K562 (cell line): Measurements from ENCODE around the gene ELF3. TPM values are rescaled to one million over a fixed set of nuclear protein-coding genes. Genes with fewer than 3 reads are reported as not detected.

Source experiments
- ARID1B ChIP-seq: fragments of 450-650 bp; IDR thresholded peaks from 2 replicates; pipeline ENCODE4 v1.6.1; 2016; ENCODE audit warnings: antibody characterized with exemption, mild to moderate bottlenecking, inconsistent platforms
- CEBPB ChIP-seq: fragments of 450-650 bp; IDR thresholded peaks from 2 replicates; pipeline ENCODE4 v1.6.1; 2016; ENCODE audit warnings: missing genetic modification characterization, missing compliant biosample characterization
- ESRRA ChIP-seq: fragments of 450-650 bp; IDR thresholded peaks from 2 replicates; pipeline ENCODE4 v1.6.1; 2014; ENCODE audit warnings: low read depth, mild to moderate bottlenecking, moderate library complexity, borderline replicate concordance
- FOXP1 ChIP-seq: sonication (generic); formaldehyde crosslinking; IDR thresholded peaks from 2 replicates; pipeline ENCODE4 v1.8.0; 2022; ENCODE audit warnings: mild to moderate bottlenecking, missing genetic modification reagents
- GABPB1 ChIP-seq: sonication (generic); formaldehyde crosslinking; IDR thresholded peaks from 2 replicates; pipeline ENCODE4 v1.8.0; 2022; ENCODE audit warnings: mild to moderate bottlenecking, missing genetic modification reagents
- GATA2 ChIP-seq: sonication (generic); formaldehyde crosslinking; IDR thresholded peaks from 2 replicates; pipeline ENCODE4 v1.4.0; 2020; ENCODE audit warnings: mild to moderate bottlenecking, missing genetic modification reagents
- GTF2F1 ChIP-seq: IDR thresholded peaks from 2 replicates; pipeline ENCODE4 v1.6.1; 2011; ENCODE audit warnings: low read depth, low read length, improper control_type of control experiment
- KDM5B ChIP-seq: fragments of 200-600 bp; sonication (generic); IDR thresholded peaks from 2 replicates; pipeline ENCODE4 v1.6.1; 2012; ENCODE audit warnings: low read depth, mild to moderate bottlenecking, moderate library complexity, low read length, control low read depth, inconsistent platforms; ENCODE audit not compliant: insufficient replicate concordance
- NCOR1 ChIP-seq: fragments of 450-650 bp; IDR thresholded peaks from 2 replicates; pipeline ENCODE4 v1.6.1; 2016; ENCODE audit warnings: mild to moderate bottlenecking, moderate library complexity
- NEUROD1 ChIP-seq: fragments of 150-350 bp; IDR thresholded peaks from 2 replicates; pipeline ENCODE4 v1.6.1; 2014; ENCODE audit warnings: borderline replicate concordance, low read length, low read depth; ENCODE audit not compliant: partially characterized antibody
- OTX1 ChIP-seq: fragments of 450-650 bp; formaldehyde crosslinking; IDR thresholded peaks from 2 replicates; pipeline ENCODE4 v1.4.0; 2022; ENCODE audit warnings: mild to moderate bottlenecking
- PTTG1 ChIP-seq: fragments of 450-650 bp; IDR thresholded peaks from 2 replicates; pipeline ENCODE4 v1.6.1; 2016; ENCODE audit warnings: low read depth, mild to moderate bottlenecking, missing genetic modification characterization, missing compliant biosample characterization
- RBM17 ChIP-seq: fragments of 200-400 bp; formaldehyde crosslinking; IDR thresholded peaks from 2 replicates; pipeline ENCODE4 v1.6.1; 2017; ENCODE audit warnings: low read depth, mild to moderate bottlenecking, low read length, borderline replicate concordance
- RNF2 ChIP-seq: sonication (generic); IDR thresholded peaks from 2 replicates; pipeline ENCODE4 v1.6.1; 2016
- SETDB1 ChIP-seq: IDR thresholded peaks from one replicate; pipeline ENCODE4 v1.6.1; 2012; ENCODE audit warnings: low read length, control low read depth, inconsistent platforms
- SMAD2 ChIP-seq: fragments of 150-350 bp; IDR thresholded peaks from 2 replicates; pipeline ENCODE4 v1.6.1; 2014; ENCODE audit warnings: low read depth, mild to moderate bottlenecking, low read length
- SMARCC2 ChIP-seq: fragments of 450-650 bp; IDR thresholded peaks from 2 replicates; pipeline ENCODE4 v1.6.1; 2017; ENCODE audit warnings: antibody characterized with exemption, moderate library complexity, mild to moderate bottlenecking, low read depth
- SRSF1 ChIP-seq: fragments of 200-400 bp; formaldehyde crosslinking; IDR thresholded peaks from 2 replicates; pipeline ENCODE4 v1.6.1; 2017; ENCODE audit warnings: mild to moderate bottlenecking, low read depth, low read length, moderate library complexity
- SRSF3 ChIP-seq: fragments of 200-400 bp; formaldehyde crosslinking; IDR thresholded peaks from 2 replicates; pipeline ENCODE4 v1.6.1; 2016; ENCODE audit warnings: mild to moderate bottlenecking, low read length, moderate library complexity; ENCODE audit not compliant: insufficient read depth
- TAF15 ChIP-seq: fragments of 200-400 bp; formaldehyde crosslinking; IDR thresholded peaks from 2 replicates; pipeline ENCODE4 v1.6.1; 2017; ENCODE audit warnings: mild to moderate bottlenecking, low read depth, low read length, moderate library complexity
- U2AF2 ChIP-seq: fragments of 200-400 bp; formaldehyde crosslinking; optimal IDR thresholded peaks from 2 replicates; pipeline ENCODE3; 2017; ENCODE audit warnings: low read depth, mild to moderate bottlenecking, low read length
- XRCC5 ChIP-seq: fragments of 200-400 bp; formaldehyde crosslinking; IDR thresholded peaks from 2 replicates; pipeline ENCODE4 v1.6.1; 2017; ENCODE audit warnings: low read depth, mild to moderate bottlenecking, low read length
- ZNF232 ChIP-seq: sonication (generic); formaldehyde crosslinking; IDR thresholded peaks from 2 replicates; pipeline ENCODE4 v1.8.0; 2022; ENCODE audit warnings: mild to moderate bottlenecking, missing genetic modification reagents
- ZNF24 ChIP-seq: fragments of 450-650 bp; IDR thresholded peaks from 2 replicates; pipeline ENCODE4 v1.6.1; 2016
- ZNF41 ChIP-seq: fragments of 250-450 bp; sonication (Bioruptor Pico); conservative IDR thresholded peaks from 2 replicates; pipeline ENCODE4 v1.4.0; 2020; ENCODE audit warnings: mild to moderate bottlenecking
- polyA plus RNA-seq, 8 experiments: library from polyadenylated mRNA; depleted of rRNA in 4 of 8; stranded (reverse) in 5 of 8; unstranded in 3 of 8; fragments of >200 nt; fragmentation: Nextera tagmentation in 2 of 8; fragmentation: Illumina TruSeq in 1 of 8; extraction: Ambion mirVana in 2 of 8; extraction: Trizol in 1 of 8; gene quantifications; 2 replicates each; pipeline versions ENCODE4 v1.2.1 to v1.2.3, GENCODE V29; 2011 to 2014; ENCODE audit warnings: inconsistent platforms in 1 of 8, missing spikeins in 1 of 8
- total RNA-seq, 7 experiments: library from RNA; depleted of rRNA in 6 of 7; stranded (reverse); fragments of >200 nt in 6 of 7; fragmentation: Illumina TruSeq in 2 of 7; extraction: Trizol in 2 of 7; gene quantifications; 2 replicates each; pipeline versions ENCODE4 v1.2.1 to v1.2.3, GENCODE V29; 2011 to 2021; ENCODE audit warnings: low replicate concordance in 1 of 7
- TF ChIP-seq, protein P1 (sequence below): sonication (generic); formaldehyde crosslinking; IDR thresholded peaks from 2 replicates; pipeline ENCODE4 v1.9.0; 2022; ENCODE audit warnings: mild to moderate bottlenecking, missing genetic modification reagents
- TF ChIP-seq, protein P2 (sequence below): fragments of 250-450 bp; sonication (Bioruptor Pico); IDR thresholded peaks from 2 replicates; pipeline ENCODE4 v1.6.1; 2021; ENCODE audit warnings: mild to moderate bottlenecking
- TF ChIP-seq, protein P3 (sequence below): fragments of 450-650 bp; IDR thresholded peaks from 2 replicates; pipeline ENCODE4 v1.6.1; 2018; ENCODE audit warnings: mild to moderate bottlenecking, low read depth; ENCODE audit not compliant: partially characterized antibody
- TF ChIP-seq, protein P4 (sequence below): fragments of 250-450 bp; sonication (Bioruptor Pico); IDR thresholded peaks from 2 replicates; pipeline ENCODE4 v1.9.0; 2021; ENCODE audit warnings: mild to moderate bottlenecking

ELF3 gene
- total and polyA plus RNA-seq, 9 of the 15 experiments (the other 6 are each of a cell fraction or from before 2014, with no cell fraction given) = 0.03 to 1.2 (median 0.07) TPM; not detected in 4

DNA sequence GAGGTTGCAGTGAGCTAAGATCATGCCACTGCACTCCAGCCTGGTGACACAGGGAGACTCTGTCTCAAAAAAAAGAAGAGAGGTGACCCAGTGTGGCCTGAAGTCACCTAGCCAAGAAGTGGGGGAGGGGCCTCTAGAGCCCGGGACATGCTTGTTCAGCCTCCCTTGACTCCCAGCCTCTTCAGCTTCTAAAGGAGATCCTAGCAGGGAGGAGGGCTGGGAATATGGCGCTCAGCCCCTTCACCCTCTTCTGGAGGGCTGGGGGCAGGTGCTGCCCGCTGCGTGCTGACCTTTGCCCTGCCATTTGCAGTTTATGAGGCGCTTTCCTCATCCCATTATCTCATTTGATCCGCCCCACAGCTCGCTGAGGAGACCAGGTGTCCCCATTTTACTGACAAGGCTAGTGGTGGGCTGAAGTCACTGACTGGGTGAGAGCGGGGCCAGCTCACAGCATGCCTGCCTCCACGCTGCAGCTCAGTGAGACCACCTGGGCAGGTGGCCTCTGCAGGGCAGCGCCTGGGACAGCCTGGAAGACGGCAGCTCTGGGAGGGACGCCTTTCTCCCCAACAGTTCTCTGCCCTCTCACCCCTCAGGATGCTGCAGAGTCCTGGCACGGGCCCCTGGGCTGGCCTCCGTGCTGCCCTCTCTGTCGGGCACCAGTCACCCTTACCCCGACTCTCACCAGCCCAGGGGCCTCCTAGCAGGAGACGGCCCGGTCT lies 7.5 kb downstream of the ELF3 start (continued):
- TF ChIP-seq TAF15 (no peak), PTTG1 (tag) (no peak), RBM17 (no peak), GABPB1 (CRISPR knock-in tag) (no peak), SRSF3 (no peak), OTX1 (CRISPR knock-in tag) (no peak), ESRRA (0 out of 2 replicates have a peak, but pooled peaks have one; percentile 12), NEUROD1 (no peak), U2AF2 (no peak), XRCC5 (no peak), SETDB1 (no peak), SRSF1 (no peak), ZNF41 (CRISPR knock-in tag) (no peak), SMAD2 (no peak), FOXP1 (CRISPR knock-in tag) (0 out of 2 replicates have a peak, but pooled peaks have one; percentile 20), ZNF24 (no peak), ARID1B (no peak), GTF2F1 (no peak), CEBPB (tag) (no peak), NCOR1 (no peak; the same call in 1 of the 2 replicates), RNF2 (no peak), SMARCC2 (no peak), GATA2 (CRISPR knock-in tag) (no peak), ZNF232 (CRISPR knock-in tag) (no peak), KDM5B (no peak)
- TF ChIP-seq, protein P1, sequence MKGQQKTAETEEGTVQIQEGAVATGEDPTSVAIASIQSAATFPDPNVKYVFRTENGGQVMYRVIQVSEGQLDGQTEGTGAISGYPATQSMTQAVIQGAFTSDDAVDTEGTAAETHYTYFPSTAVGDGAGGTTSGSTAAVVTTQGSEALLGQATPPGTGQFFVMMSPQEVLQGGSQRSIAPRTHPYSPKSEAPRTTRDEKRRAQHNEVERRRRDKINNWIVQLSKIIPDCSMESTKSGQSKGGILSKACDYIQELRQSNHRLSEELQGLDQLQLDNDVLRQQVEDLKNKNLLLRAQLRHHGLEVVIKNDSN (CRISPR knock-in tag) = no peak; the same call in 1 of the 2 replicates
- TF ChIP-seq, protein P2, sequence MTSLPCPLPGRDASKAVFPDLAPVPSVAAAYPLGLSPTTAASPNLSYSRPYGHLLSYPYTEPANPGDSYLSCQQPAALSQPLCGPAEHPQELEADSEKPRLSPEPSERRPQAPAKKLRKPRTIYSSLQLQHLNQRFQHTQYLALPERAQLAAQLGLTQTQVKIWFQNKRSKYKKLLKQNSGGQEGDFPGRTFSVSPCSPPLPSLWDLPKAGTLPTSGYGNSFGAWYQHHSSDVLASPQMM (CRISPR knock-in tag) = no peak
- TF ChIP-seq, protein P3, sequence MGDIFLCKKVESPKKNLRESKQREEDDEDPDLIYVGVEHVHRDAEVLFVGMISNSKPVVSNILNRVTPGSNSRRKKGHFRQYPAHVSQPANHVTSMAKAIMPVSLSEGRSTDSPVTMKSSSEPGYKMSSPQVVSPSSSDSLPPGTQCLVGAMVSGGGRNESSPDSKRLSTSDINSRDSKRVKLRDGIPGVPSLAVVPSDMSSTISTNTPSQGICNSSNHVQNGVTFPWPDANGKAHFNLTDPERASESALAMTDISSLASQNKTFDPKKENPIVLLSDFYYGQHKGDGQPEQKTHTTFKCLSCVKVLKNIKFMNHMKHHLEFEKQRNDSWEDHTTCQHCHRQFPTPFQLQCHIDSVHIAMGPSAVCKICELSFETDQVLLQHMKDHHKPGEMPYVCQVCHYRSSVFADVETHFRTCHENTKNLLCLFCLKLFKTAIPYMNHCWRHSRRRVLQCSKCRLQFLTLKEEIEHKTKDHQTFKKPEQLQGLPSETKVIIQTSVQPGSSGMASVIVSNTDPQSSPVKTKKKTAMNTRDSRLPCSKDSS = no peak
- TF ChIP-seq, protein P4, sequence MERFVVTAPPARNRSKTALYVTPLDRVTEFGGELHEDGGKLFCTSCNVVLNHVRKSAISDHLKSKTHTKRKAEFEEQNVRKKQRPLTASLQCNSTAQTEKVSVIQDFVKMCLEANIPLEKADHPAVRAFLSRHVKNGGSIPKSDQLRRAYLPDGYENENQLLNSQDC (CRISPR knock-in tag) = no peak
